ENCODE results near the gene ORC3.
"Not testable (repeated sequence)": the region's sequence is repeated elsewhere in the genome, so short reads cannot be mapped to it uniquely, and the experiment has no call there.

Gene ORC3

GRCh38 chr6:87600576-87600975, 10.6 kb downstream of the ORC3 start:
- no peak for DNase-seq (ENCODE audit: low read depth in 2 of 2)

GRCh38 chr6:87606199-87606598, 16.3 kb downstream of the ORC3 start:
- DNase-seq (ENCODE audit: low read depth in 2 of 2): no peak

GRCh38 chr6:87608802-87609201, 18.9 kb downstream of the ORC3 start:
- DNase-seq (ENCODE audit: low read depth in 2 of 2): no peak

GRCh38 chr6:87613018-87613417, 23.1 kb downstream of the ORC3 start:
- not testable (repeated sequence) for DNase-seq (ENCODE audit: low read depth in 2 of 2)

- DNase-seq (ENCODE audit: low read depth in 2 of 2): no peak
Observed at GRCh38 chr6:87617405-87617804, 27.5 kb downstream of the ORC3 start.

GRCh38 chr6:87618531-87618930, 28.6 kb downstream of the ORC3 start:
- no peak for DNase-seq (ENCODE audit: low read depth in 2 of 2)

- no peak for DNase-seq (ENCODE audit: low read depth in 2 of 2)
Observed at GRCh38 chr6:87623248-87623647, 33.3 kb downstream of the ORC3 start.

GRCh38 chr6:87628424-87628823, 38.5 kb downstream of the ORC3 start:
- no peak for DNase-seq (ENCODE audit: low read depth in 2 of 2)

GRCh38 chr6:87628881-87629280, 38.9 kb downstream of the ORC3 start:
- DNase-seq (ENCODE audit: low read depth in 2 of 2): peak; percentile 2 to 4

GRCh38 chr6:87630746-87631145, 40.8 kb downstream of the ORC3 start:
- DNase-seq (ENCODE audit: low read depth in 2 of 2): no peak

GRCh38 chr6:87633851-87634250, 43.9 kb downstream of the ORC3 start:
- DNase-seq (ENCODE audit: low read depth in 2 of 2): no peak

- no peak for DNase-seq (ENCODE audit: low read depth in 2 of 2)
Observed at GRCh38 chr6:87636315-87636714, 46.4 kb downstream of the ORC3 start.

- DNase-seq (ENCODE audit: low read depth in 2 of 2): no peak
Observed at GRCh38 chr6:87637106-87637505, 47.2 kb downstream of the ORC3 start.

- no peak for DNase-seq (ENCODE audit: low read depth in 2 of 2)
Observed at GRCh38 chr6:87639373-87639772, 49.4 kb downstream of the ORC3 start.

- DNase-seq (ENCODE audit: low read depth in 2 of 2): no peak
Observed at GRCh38 chr6:87641065-87641692, 51.2 kb downstream of the ORC3 start.

GRCh38 chr6:87645080-87645479, 55.1 kb downstream of the ORC3 start:
- no peak for DNase-seq (ENCODE audit: low read depth in 2 of 2)

- DNase-seq (ENCODE audit: low read depth in 2 of 2): no peak
Observed at GRCh38 chr6:87653074-87653962, 63.4 kb downstream of the ORC3 start.

- no peak for DNase-seq (ENCODE audit: low read depth in 2 of 2)
Observed at GRCh38 chr6:87654122-87654521, 64.2 kb downstream of the ORC3 start.

GRCh38 chr6:87654875-87655454, 65.0 kb downstream of the ORC3 start:
- no peak for DNase-seq (ENCODE audit: low read depth in 2 of 2)

- no peak for DNase-seq (ENCODE audit: low read depth in 2 of 2)
Observed at GRCh38 chr6:87655824-87656223, 65.9 kb downstream of the ORC3 start.

GRCh38 chr6:87656857-87657256, 66.9 kb downstream of the ORC3 start:
- no peak for DNase-seq (ENCODE audit: low read depth in 2 of 2)

- DNase-seq (ENCODE audit: low read depth in 2 of 2): no peak
Observed at GRCh38 chr6:87658516-87658915, 68.6 kb downstream of the ORC3 start.
